Parathyroid adenoma (tissue), 2 donors: Measurements from ENCODE around the gene PARD6B.

Source experiments
- H2AFZ ChIP-seq: fragments of 300-600 bp; sonication (generic); one replicate; pipeline ENCODE4 v1.7.0; 2017; ENCODE audit warnings: antibody characterized with exemption, mild to moderate bottlenecking
- H3K27ac ChIP-seq: fragments of 300-600 bp; sonication (generic); one replicate; pipeline ENCODE4 v1.7.0; 2017
- H3K27me3 ChIP-seq: fragments of 300-600 bp; sonication (generic); one replicate; pipeline ENCODE4 v1.7.0; 2017; ENCODE audit warnings: low read length; ENCODE audit not compliant: control insufficient read depth, insufficient read depth
- H3K36me3 ChIP-seq: fragments of 300-600 bp; sonication (generic); one replicate; pipeline ENCODE4 v1.7.0; 2017; ENCODE audit warnings: low read length; ENCODE audit not compliant: control insufficient read depth, insufficient read depth
- H3K4me1 ChIP-seq: fragments of 300-600 bp; sonication (generic); one replicate; pipeline ENCODE4 v1.7.0; 2017; ENCODE audit warnings: control low read depth
- H3K4me2 ChIP-seq: fragments of 300-600 bp; sonication (generic); one replicate; pipeline ENCODE4 v1.7.0; 2017; ENCODE audit warnings: low read length
- H3K4me3 ChIP-seq: fragments of 300-600 bp; sonication (generic); one replicate; pipeline ENCODE4 v1.7.0; 2017; ENCODE audit warnings: low read depth, low read length
- H3K79me2 ChIP-seq: fragments of 300-600 bp; sonication (generic); one replicate; pipeline ENCODE4 v1.7.0; 2017; ENCODE audit warnings: control low read depth
- H3K9ac ChIP-seq: fragments of 300-600 bp; sonication (generic); one replicate; pipeline ENCODE4 v1.7.0; 2017; ENCODE audit warnings: mild to moderate bottlenecking
- H3K9me3 ChIP-seq: fragments of 300-600 bp; sonication (generic); one replicate; pipeline ENCODE4 v1.7.0; 2017; ENCODE audit warnings: low read length; ENCODE audit not compliant: control insufficient read depth
- CTCF ChIP-seq: fragments of 300-600 bp; sonication (generic); IDR thresholded peaks from one replicate; pipeline ENCODE4 v1.7.0; 2017; ENCODE audit warnings: antibody characterized with exemption, mild to moderate bottlenecking
- donor health status: primary hyperparathyroidism.

Gene PARD6B

GRCh38 chr20:50691573-50692551 lies 39.5 kb upstream of the PARD6B start:
- TF ChIP-seq CTCF, result no peak
- Histone ChIP-seq H3K9ac (no peak overlapping the region), H2AFZ (peak overlapping the region; percentile 42), H3K9me3 (no peaks in the 10 kb centered on the region), H3K4me1 (no peaks in the 10 kb centered on the region), H3K27ac (no peak overlapping the region), H3K36me3 (no peaks in the 10 kb centered on the region), H3K79me2 (no peaks in the 10 kb centered on the region), H3K27me3 (no peaks in the 10 kb centered on the region), H3K4me2 (no peak overlapping the region), H3K4me3 (no peak overlapping the region)

GRCh38 chr20:50692552-50692933 lies 38.8 kb upstream of the PARD6B start:
- Histone ChIP-seq H3K9me3 (no peaks in the 10 kb centered on the region), H3K27ac (no peak overlapping the region), H3K79me2 (no peaks in the 10 kb centered on the region), H3K4me3 (no peak overlapping the region), H3K4me2 (no peak overlapping the region), H3K4me1 (no peaks in the 10 kb centered on the region), H3K9ac (no peak overlapping the region), H2AFZ (no peak overlapping the region), H3K27me3 (no peaks in the 10 kb centered on the region), H3K36me3 (no peaks in the 10 kb centered on the region)
- TF ChIP-seq CTCF, result no peak

DNA sequence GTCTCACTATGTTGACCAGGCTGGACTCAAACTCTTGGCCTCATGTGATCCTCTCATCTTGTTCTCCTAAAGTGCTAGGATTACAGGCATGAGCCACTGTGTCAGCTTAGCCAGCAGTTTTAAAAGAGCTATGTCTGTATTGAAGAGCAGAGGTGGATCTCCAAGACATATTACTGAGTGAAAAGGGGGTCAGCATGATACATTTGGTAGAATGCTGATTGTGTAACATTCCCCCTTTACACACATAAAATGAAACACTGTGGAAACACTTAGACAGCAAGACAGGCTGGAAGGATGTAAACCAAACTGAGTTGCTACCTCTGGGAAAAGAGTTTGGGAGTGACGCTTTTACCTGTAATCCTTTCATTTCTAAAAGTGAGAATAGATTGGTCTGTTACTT lies 38.4 kb upstream of the PARD6B start:
- H3K79me2 ChIP-seq, result no peaks in the 10 kb centered on the region
- H3K27me3 ChIP-seq, result no peaks in the 10 kb centered on the region
- no peak overlapping the region for H3K27ac ChIP-seq
- H2AFZ ChIP-seq, result no peak overlapping the region
- no peaks in the 10 kb centered on the region for H3K9me3 ChIP-seq
- no peak overlapping the region for H3K9ac ChIP-seq
- H3K36me3 ChIP-seq, result no peaks in the 10 kb centered on the region
- H3K4me3 ChIP-seq, result no peak overlapping the region
- H3K4me1 ChIP-seq, result no peaks in the 10 kb centered on the region
- H3K4me2 ChIP-seq, result no peak overlapping the region
- TF ChIP-seq CTCF, result no peak

DNA sequence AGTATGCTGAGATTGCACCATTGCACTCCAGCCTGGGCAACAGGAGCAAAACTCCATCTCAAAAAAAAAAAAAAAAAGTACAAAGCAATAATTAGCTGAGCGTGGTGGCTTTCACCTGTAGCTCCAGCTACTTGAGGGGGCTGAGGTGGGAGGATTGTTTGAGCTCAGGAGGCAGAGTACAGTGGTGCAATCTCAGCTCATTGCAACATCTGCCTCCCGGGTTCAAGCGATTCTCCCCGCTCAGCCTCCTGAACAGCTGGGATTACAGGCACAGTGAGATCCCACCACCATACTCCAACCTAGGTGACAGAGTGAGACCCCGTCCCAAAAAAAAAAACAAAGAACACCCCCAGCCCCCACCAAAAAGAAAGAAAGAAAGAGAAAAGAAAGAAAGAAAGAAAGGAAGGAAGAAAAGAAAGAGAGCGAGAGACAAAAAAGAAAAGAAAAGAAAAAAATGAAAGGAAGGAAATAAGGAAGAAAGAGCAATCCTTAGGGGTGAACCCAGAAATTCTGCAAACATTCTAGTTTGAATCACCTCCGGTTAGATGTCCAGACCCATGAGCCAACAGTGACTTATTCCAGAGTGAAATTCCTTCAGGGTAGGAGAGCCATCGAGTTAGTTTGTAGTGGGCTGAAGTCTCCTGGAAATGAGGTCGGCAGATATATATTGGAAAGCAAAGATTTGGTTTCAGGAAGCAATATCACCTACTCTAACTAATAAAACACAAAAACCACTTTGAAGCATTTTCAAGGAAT lies 36.8 kb upstream of the PARD6B start:
- Histone ChIP-seq H3K4me2 (no peak overlapping the region), H3K9me3 (no peaks in the 10 kb centered on the region), H3K27ac (no peak overlapping the region), H3K4me3 (no peak overlapping the region), H2AFZ (no peak overlapping the region), H3K27me3 (no peaks in the 10 kb centered on the region), H3K4me1 (no peaks in the 10 kb centered on the region), H3K79me2 (no peaks in the 10 kb centered on the region), H3K9ac (no peak overlapping the region), H3K36me3 (no peaks in the 10 kb centered on the region)
- no peak for TF ChIP-seq CTCF
